ENCODE results near the gene OR5AR1.
"Not testable (repeated sequence)": the region's sequence is repeated elsewhere in the genome, so short reads cannot be mapped to it uniquely, and the experiment has no call there.

The OR5AR1 gene

GRCh38 chr11:56663386-56663785 is at the start of gene OR5AR1:
OR5AR1 (plus strand) TSS chr11:56663686; CDS start chr11:56663686, 0 bp downstream.
- no peak for DNase-seq

DNA sequence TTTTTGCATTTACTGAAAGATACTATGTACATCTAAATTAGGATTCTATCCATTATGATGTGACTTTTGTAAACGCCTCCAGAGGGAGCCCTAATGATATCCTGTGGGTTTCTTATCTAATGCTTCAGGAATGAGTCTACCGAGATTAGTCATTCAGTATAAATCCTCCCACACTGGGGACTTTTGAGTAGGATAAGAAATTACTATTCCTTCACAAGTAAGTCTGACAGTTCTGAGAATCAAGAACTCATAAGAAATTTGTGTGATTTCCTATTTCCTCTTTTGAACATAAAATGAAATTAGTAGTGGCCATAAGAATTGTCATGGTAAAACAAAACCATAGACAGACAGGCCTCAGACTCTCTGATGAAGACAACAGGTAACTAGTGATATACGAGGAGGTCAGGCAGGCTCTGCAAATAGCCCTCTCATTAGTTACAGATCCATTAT is 38.8 kb upstream of the OR5AR1 start:
- DNase-seq, result no peak

DNA sequence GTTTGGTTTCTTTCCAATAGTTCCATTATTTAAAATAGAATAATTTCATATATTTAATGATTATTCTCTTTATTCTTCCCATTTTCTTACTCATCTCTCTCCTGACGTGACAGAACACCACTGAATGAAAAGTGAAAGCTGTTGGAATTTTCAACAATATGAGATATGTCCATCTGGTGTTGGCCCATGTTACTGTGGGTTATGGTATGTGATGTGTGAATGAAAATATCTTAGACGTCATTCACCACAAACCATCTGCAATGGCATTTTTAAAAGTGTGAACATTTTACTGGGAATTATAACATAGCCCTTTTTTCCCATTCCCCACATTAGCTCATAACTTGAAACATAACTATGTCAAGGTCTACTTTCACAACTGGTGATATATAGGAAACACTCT is 37.5 kb upstream of the OR5AR1 start:
- DNase-seq, result no peak

GRCh38 chr11:56632329-56632728 is 31.2 kb upstream of the OR5AR1 start:
- no peak for DNase-seq

- no peak for DNase-seq
Measured at GRCh38 chr11:56636861-56637260, 26.6 kb upstream of the OR5AR1 start.

DNA sequence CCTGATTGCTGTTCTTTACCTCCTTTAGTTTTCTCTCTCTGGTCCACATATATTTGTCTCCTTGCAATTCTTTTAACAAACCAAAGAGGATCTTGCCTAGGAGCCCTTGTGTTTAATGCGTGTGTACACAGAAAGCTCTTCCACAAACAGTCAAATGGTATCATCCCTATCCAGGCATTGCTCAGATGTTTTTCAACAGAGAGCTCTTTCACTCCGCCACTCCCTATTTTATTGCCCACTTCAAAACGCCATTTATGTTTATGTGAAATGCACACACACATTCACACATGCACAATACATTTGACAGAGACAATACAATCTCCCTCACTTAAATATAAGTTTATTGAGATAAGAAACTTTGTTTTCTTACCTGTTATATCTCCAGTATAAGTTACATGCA is 26.0 kb upstream of the OR5AR1 start:
- no peak for DNase-seq

GRCh38 chr11:56642339-56642738 is 21.1 kb upstream of the OR5AR1 start, which contains the start of gene OR5AP2:
OR5AP2 (minus strand) TSS chr11:56642439; CDS start chr11:56642439, 0 bp downstream.
- no peak for DNase-seq

GRCh38 chr11:56659755-56660154 is 3.7 kb upstream of the OR5AR1 start:
- DNase-seq, result no peak

DNA sequence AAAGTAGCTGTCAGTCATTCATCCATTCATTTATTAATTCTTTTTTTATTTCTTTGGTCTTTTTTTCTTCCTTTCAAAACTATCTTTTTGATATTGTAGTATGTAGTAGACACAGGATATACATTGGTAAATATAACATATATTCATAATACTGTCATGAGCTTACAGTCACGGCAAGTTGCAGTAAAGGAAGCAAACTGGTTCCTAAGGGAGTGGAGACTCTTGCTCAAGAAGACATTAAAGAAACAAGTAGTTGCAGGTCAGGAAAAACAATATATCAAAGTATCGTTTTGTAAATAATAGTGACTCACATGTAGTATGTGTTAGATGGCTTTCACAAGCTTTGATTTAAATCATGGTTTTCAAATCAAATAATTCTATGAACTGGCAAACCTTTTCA is 7.5 kb downstream of the OR5AR1 start:
- no peak for DNase-seq

DNA sequence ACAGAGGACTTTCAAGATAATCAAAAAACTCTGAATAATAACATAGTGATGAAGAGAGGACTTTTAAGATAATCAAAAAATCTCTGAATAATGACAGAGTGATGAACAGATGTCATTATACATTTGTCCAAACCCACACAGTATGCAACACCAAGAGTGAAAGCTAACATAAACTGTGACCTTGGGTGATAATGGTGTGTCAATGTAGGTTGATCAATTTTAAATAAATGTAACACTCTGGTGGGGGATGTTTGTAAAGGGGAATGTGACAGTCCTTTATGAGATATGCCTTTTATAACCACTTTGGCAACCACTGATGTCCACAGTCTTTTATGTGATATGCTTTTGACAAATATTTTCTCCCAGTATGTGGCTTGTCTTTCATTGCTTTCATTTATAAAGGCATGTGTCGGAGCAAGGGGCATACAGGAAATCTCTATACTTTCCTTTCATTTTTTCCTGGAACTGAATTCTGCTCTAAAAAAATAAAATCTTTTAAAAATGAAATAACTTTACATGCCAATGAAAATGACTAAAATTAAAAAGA is 25.1 kb downstream of the OR5AR1 start:
- no peak for DNase-seq

GRCh38 chr11:56691179-56691578 is 27.7 kb downstream of the OR5AR1 start:
- not testable (repeated sequence) for DNase-seq

DNA sequence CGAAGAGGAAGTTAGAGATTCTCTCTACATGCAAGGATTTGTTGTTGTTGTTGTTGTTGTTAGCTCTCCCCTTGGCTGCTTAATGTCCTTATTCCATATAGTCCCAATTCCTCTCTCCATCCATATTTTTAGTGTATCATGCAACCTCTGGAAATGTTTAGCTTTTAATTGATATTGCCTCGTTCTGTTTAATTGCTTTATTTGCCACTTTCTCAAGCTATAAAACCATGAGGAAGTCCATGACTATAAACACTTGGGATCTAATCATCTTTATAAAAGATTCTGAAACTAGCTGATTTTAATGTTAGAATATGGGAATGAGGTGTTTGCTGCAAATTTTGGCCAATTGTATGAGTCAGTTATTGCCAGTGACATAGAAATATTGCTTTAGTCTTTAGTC is 29.9 kb downstream of the OR5AR1 start:
- no peak for DNase-seq

GRCh38 chr11:56698795-56699194 is 35.3 kb downstream of the OR5AR1 start, which contains the start of gene OR9G1:
OR9G1 (plus strand) TSS chr11:56699095; CDS start chr11:56700388, 1,293 bp downstream.
- no peak for DNase-seq

DNA sequence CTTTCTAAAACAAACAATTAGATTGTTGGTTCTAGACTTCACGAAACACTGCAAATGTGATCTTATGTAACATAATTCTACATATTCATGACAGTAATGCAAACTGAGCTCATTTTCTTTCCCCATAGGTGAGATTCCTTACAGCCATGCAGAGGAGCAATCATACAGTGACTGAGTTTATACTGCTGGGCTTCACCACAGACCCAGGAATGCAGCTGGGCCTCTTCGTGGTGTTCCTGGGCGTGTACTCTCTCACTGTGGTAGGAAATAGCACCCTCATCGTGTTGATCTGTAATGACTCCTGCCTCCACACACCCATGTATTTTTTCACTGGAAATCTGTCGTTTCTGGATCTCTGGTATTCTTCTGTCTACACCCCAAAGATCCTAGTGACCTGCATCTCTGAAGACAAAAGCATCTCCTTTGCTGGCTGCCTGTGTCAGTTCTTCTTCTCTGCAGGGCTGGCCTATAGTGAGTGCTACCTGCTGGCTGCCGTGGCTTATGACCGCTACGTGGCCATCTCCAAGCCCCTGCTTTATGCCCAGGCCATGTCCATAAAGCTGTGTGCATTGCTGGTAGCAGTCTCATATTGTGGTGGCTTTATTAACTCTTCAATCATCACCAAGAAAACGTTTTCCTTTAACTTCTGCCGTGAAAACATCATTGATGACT is 36.9 kb downstream of the OR5AR1 start:
- DNase-seq, result no peak

DNA sequence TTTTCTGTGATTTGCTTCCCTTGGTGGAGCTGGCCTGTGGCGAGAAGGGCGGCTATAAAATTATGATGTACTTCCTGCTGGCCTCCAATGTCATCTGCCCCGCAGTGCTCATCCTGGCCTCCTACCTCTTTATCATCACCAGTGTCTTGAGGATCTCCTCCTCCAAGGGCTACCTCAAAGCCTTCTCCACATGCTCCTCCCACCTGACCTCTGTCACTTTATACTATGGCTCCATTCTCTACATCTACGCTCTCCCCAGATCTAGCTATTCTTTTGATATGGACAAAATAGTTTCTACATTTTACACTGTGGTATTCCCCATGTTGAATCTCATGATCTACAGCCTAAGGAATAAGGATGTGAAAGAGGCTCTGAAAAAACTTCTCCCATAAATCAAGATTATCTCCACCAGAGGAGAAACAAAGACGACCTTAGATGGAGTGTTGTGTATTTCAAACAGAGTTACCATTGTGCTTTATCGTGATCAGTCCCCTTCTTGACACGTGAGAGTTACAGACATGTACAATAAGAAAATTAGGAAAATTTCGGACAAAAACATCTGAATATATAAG is 37.5 kb downstream of the OR5AR1 start:
- no peak for DNase-seq

GRCh38 chr11:56705784-56706396 is 42.4 kb downstream of the OR5AR1 start:
- no peak for DNase-seq

- no peak for DNase-seq
Measured at GRCh38 chr11:56706486-56706885, 43.0 kb downstream of the OR5AR1 start.

- no peak for DNase-seq
Measured at GRCh38 chr11:56714206-56714605, 50.7 kb downstream of the OR5AR1 start.
